HL-60 (cell line): ENCODE measurements around the gene P2RX6.

Source experiments
- CTCF ChIP-seq: IDR thresholded peaks from one replicate; pipeline ENCODE4 v1.5.1; 2011; ENCODE audit warnings: low read length, control low read depth, inconsistent platforms; ENCODE audit not compliant: insufficient read depth
- GABPA ChIP-seq: IDR thresholded peaks from 2 replicates; pipeline ENCODE4 v1.6.1; 2012; ENCODE audit warnings: low read depth
- POLR2AphosphoS5 ChIP-seq: IDR thresholded peaks from 2 replicates; pipeline ENCODE4 v1.6.1; 2012; ENCODE audit warnings: low read depth
- REST ChIP-seq: IDR thresholded peaks from 2 replicates; pipeline ENCODE4 v1.6.1; 2012; ENCODE audit warnings: low read depth; ENCODE audit not compliant: insufficient replicate concordance

GRCh38 chr22:21045585-21046294 lies 30.8 kb downstream of the P2RX6 start, which contains the start of gene LRRC74B:
- no peak for TF ChIP-seq CTCF
- no peak for TF ChIP-seq POLR2AphosphoS5
- TF ChIP-seq REST, result no peak
- no peak for TF ChIP-seq GABPA
